ENCODE measurements around the gene IKZF1.
"Not testable (repeated sequence)": the region's sequence is repeated elsewhere in the genome, so short reads cannot be mapped to it uniquely, and the experiment has no call there.

The IKZF1 gene

GRCh38 chr7:50336894-50337703, 32.6 kb downstream of the IKZF1 start:
- no peaks in the 10 kb centered on the region for H3K36me3 ChIP-seq (ENCODE audit: insufficient read depth)
- no peak overlapping the region for H3K4me3 ChIP-seq (IDR thresholded peaks at IDR 0.05; ENCODE audit: insufficient read depth, low read depth, low read length)
- no peak overlapping the region for H3K27ac ChIP-seq
- no peak overlapping the region for H2AFZ ChIP-seq (ENCODE audit: low read depth)
- peaks cover 11% of the 10 kb centered on the region; the same call in 1 of the 2 replicates for H3K79me2 ChIP-seq (ENCODE audit: insufficient read depth, low read depth)
- peaks cover 5% of the 10 kb centered on the region; the same call in 1 of the 2 replicates for H4K20me1 ChIP-seq (ENCODE audit: insufficient read depth)
- H3K4me1 ChIP-seq (ENCODE audit: low read depth, poor library complexity, severe bottlenecking) = peaks cover 8% of the 10 kb centered on the region
- H3K27me3 ChIP-seq (ENCODE audit: insufficient read depth, low read depth) = no peaks in the 10 kb centered on the region
- no peak overlapping the region for H3K4me2 ChIP-seq
- TF ChIP-seq CTCF (conservative IDR thresholded peaks at IDR 0.05; ENCODE audit: low read depth, low read length) = no peak
- H3K9ac ChIP-seq = no peak overlapping the region

- not testable (repeated sequence) for H3K9ac ChIP-seq; H3K27me3 ChIP-seq (ENCODE audit: insufficient read depth, low read depth); H3K4me3 ChIP-seq (IDR thresholded peaks at IDR 0.05; ENCODE audit: insufficient read depth, low read depth, low read length); H3K79me2 ChIP-seq (ENCODE audit: insufficient read depth, low read depth); H3K36me3 ChIP-seq (ENCODE audit: insufficient read depth); H4K20me1 ChIP-seq (ENCODE audit: insufficient read depth); H3K4me1 ChIP-seq (ENCODE audit: low read depth, poor library complexity, severe bottlenecking); H3K27ac ChIP-seq; H3K4me2 ChIP-seq; H2AFZ ChIP-seq (ENCODE audit: low read depth)
Observed at GRCh38 chr7:50339472-50339871, 35.0 kb downstream of the IKZF1 start.

- no peak overlapping the region for H3K27ac ChIP-seq
- H3K4me3 ChIP-seq (IDR thresholded peaks at IDR 0.05; ENCODE audit: insufficient read depth, low read depth, low read length) = no peak overlapping the region
- no peaks in the 10 kb centered on the region for H3K27me3 ChIP-seq (ENCODE audit: insufficient read depth, low read depth)
- H3K36me3 ChIP-seq (ENCODE audit: insufficient read depth) = no peaks in the 10 kb centered on the region
- no peak overlapping the region for H3K4me2 ChIP-seq
- H3K9ac ChIP-seq = no peak overlapping the region
- 0 out of 2 replicates have a peak, but pooled peaks cover 6% of the 10 kb centered on the region for H3K79me2 ChIP-seq (ENCODE audit: insufficient read depth, low read depth)
- no peak for TF ChIP-seq CTCF (conservative IDR thresholded peaks at IDR 0.05; ENCODE audit: low read depth, low read length)
- H4K20me1 ChIP-seq (ENCODE audit: insufficient read depth) = no peaks in the 10 kb centered on the region
- H3K4me1 ChIP-seq (ENCODE audit: low read depth, poor library complexity, severe bottlenecking) = no peaks in the 10 kb centered on the region
- H2AFZ ChIP-seq (ENCODE audit: low read depth) = no peak overlapping the region
Observed at GRCh38 chr7:50339990-50340500, 35.5 kb downstream of the IKZF1 start.

DNA sequence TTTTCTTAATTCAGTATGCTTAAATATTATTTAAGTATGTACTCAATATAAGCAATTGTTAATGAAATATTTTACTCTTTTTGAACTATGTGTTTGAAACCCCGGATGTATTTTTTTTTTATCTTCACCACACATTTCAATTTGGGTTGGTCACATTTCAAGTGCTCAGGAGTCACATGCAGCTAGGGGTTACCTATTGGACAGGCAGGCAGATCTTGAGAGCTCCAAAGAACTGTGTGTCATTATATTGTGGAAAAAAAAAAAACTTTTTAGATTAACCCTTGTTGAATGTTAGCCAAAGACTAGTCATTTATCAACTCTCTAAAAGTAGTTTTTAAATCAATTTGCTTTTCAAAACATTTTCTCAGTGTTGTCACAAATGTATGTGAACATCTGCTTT, 37.2 kb downstream of the IKZF1 start:
- Histone ChIP-seq H3K4me2 (no peak overlapping the region), H3K79me2 (ENCODE audit: insufficient read depth, low read depth) (0 out of 2 replicates have a peak, but pooled peaks cover 4% of the 10 kb centered on the region), H3K27ac (no peak overlapping the region), H3K9ac (no peak overlapping the region), H3K4me3 (IDR thresholded peaks at IDR 0.05; ENCODE audit: insufficient read depth, low read depth, low read length) (no peak overlapping the region), H3K4me1 (ENCODE audit: low read depth, poor library complexity, severe bottlenecking) (no peaks in the 10 kb centered on the region), H4K20me1 (ENCODE audit: insufficient read depth) (no peaks in the 10 kb centered on the region), H2AFZ (ENCODE audit: low read depth) (no peak overlapping the region), H3K36me3 (ENCODE audit: insufficient read depth) (no peaks in the 10 kb centered on the region), H3K27me3 (ENCODE audit: insufficient read depth, low read depth) (no peaks in the 10 kb centered on the region)
- no peak for TF ChIP-seq CTCF (conservative IDR thresholded peaks at IDR 0.05; ENCODE audit: low read depth, low read length)

DNA sequence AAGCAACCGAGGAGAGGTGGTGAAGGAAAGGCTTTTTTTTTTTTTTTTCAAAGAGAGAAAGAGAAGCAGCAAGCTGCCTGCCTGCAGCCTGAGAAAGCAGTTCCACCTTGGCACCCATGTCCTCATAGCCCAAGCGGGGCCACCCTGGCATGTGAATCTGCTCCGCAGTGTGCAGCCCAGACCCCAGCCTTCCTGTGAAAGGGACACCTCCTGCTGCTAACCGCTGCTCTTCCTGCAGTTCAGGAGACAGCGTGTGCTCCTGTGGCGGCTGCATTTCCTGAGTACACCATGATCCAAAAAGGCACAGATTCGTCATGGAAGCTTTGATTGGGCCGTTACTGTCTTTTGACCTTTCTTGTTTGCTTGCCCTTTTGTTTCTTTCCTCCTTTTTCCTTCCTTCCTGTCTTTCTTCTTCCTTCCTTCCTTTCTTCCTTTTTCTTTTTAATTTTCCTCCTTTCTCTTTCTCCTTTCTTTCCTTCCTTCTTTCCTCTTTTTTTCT, 38.1 kb downstream of the IKZF1 start:
- Histone ChIP-seq H3K9ac (no peak overlapping the region), H3K79me2 (ENCODE audit: insufficient read depth, low read depth) (0 out of 2 replicates have a peak, but pooled peaks cover 4% of the 10 kb centered on the region), H3K4me1 (ENCODE audit: low read depth, poor library complexity, severe bottlenecking) (no peaks in the 10 kb centered on the region), H3K27ac (no peak overlapping the region), H2AFZ (ENCODE audit: low read depth) (no peak overlapping the region), H3K4me2 (no peak overlapping the region), H4K20me1 (ENCODE audit: insufficient read depth) (no peaks in the 10 kb centered on the region), H3K4me3 (IDR thresholded peaks at IDR 0.05; ENCODE audit: insufficient read depth, low read depth, low read length) (no peak overlapping the region), H3K36me3 (ENCODE audit: insufficient read depth) (no peaks in the 10 kb centered on the region), H3K27me3 (ENCODE audit: insufficient read depth, low read depth) (no peaks in the 10 kb centered on the region)
- no peak for TF ChIP-seq CTCF (conservative IDR thresholded peaks at IDR 0.05; ENCODE audit: low read depth, low read length)
